ENCODE results near the gene MAPK8IP3. TPM values are rescaled to one million over a fixed set of nuclear protein-coding genes. Genes with fewer than 3 reads are reported as not detected.
A peak's percentile ranks its signal among the peaks of the same experiment; 100 is the strongest.

MAPK8IP3 gene
- total RNA-seq, 1 experiment from 2014 or later: 41.1 TPM

- Histone ChIP-seq H3K36me3 (ENCODE audit: low read depth, low read length) (peaks cover 8% of the 10 kb centered on the region), H3K4me2 (ENCODE audit: low read length) (no peak overlapping the region), H3K4me3 (ENCODE audit: low read length) (no peak overlapping the region), H3K9me3 (ENCODE audit: low read length) (no peaks in the 10 kb centered on the region), H3K9ac (ENCODE audit: low read length) (no peak overlapping the region), H2AFZ (ENCODE audit: low read length) (no peak overlapping the region), H3K9me2 (replicated peaks; ENCODE audit: low read length) (no peaks in the 10 kb centered on the region), H4K20me1 (ENCODE audit: low read length) (no peaks in the 10 kb centered on the region), H3K4me1 (ENCODE audit: insufficient read depth, low read length) (peaks cover 16% of the 10 kb centered on the region), H3F3A (ENCODE audit: low read length, unreplicated experiment) (no peaks in the 10 kb centered on the region), H3K27ac (ENCODE audit: low read length) (0 out of 2 replicates have a peak overlapping the region, but pooled peaks have one; percentile 11), H3K79me2 (ENCODE audit: low read length) (peaks cover 17% of the 10 kb centered on the region), H3K27me3 (ENCODE audit: low read length) (no peaks in the 10 kb centered on the region)
- ATAC-seq (peak; percentile 17; the same call in 1 of the 2 replicates), DNase-seq (peak; percentile 63)
- ChIA-PET CTCF (no interaction called here), POLR2A (ENCODE audit: unreplicated experiment) (no interaction called here)
- TF ChIP-seq EZH2phosphoT487 (IDR thresholded peaks at IDR 0.05; ENCODE audit: borderline replicate concordance, low read length) (no peak), CTCF (conservative IDR thresholded peaks at IDR 0.05; ENCODE audit: low read depth, low read length) (no peak), EZH2 (IDR thresholded peaks at IDR 0.05; ENCODE audit: low read length, unreplicated experiment) (no peak)
- intact Hi-C loops (cut with micrococcal nuclease): loop anchor here (5.0 kb wide), 1 partner anchor 97 kb away; the partner anchor contains the start of genes EME2, MRPS34 and NME3
- BruUV-seq (replicated peaks): no TSS peak
Measured at GRCh38 chr16:1674751-1675664, 31.0 kb upstream of the MAPK8IP3 start.

DNA sequence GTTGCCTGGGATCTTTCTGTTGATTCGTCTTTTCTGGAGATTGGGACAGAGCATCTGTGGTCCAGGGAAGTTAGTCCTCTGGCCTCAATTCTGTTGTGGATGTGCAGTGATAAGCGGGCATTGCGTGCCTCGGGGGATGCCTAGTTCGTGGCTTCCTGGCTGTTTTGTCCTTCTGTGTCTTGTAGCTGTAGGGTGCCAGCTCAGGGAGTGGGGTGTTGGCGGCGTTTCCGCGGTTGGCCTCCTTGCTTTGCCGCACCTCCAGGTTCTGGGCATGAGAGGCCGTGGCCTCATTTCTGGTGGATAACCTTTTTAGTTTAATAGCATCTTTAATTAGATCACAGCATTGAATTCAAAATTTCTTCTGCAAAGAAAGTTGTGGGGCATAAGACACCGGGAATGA is 29.3 kb upstream of the MAPK8IP3 start:
- Histone ChIP-seq H3K9ac (ENCODE audit: low read length) (no peak overlapping the region), H4K20me1 (ENCODE audit: low read length) (peaks cover 9% of the 10 kb centered on the region; the same call in 1 of the 2 replicates), H3K4me2 (ENCODE audit: low read length) (no peak overlapping the region), H3K4me3 (ENCODE audit: low read length) (no peak overlapping the region), H3K79me2 (ENCODE audit: low read length) (peaks cover 34% of the 10 kb centered on the region), H3K36me3 (ENCODE audit: low read depth, low read length) (peaks cover 8% of the 10 kb centered on the region), H2AFZ (ENCODE audit: low read length) (no peak overlapping the region), H3K27ac (ENCODE audit: low read length) (no peak overlapping the region), H3F3A (ENCODE audit: low read length, unreplicated experiment) (no peaks in the 10 kb centered on the region), H3K27me3 (ENCODE audit: low read length) (no peaks in the 10 kb centered on the region), H3K4me1 (ENCODE audit: insufficient read depth, low read length) (peaks cover 29% of the 10 kb centered on the region), H3K9me3 (ENCODE audit: low read length) (no peaks in the 10 kb centered on the region), H3K9me2 (replicated peaks; ENCODE audit: low read length) (no peaks in the 10 kb centered on the region)
- ATAC-seq (no peak), DNase-seq (no peak)
- POLR2A ChIA-PET (ENCODE audit: unreplicated experiment): interaction anchor here (0.5 kb wide), 1 partner anchor 32 kb away, joined by 4 read pairs; no protein-coding TSS in a partner anchor
- CTCF ChIA-PET: no interaction called here
- intact Hi-C loops (cut with micrococcal nuclease): loop anchor here (5.0 kb wide), 1 partner anchor 96 kb away; the partner anchor contains the start of genes EME2, MRPS34 and NME3
- TF ChIP-seq CTCF (conservative IDR thresholded peaks at IDR 0.05; ENCODE audit: low read depth, low read length) (no peak), EZH2 (IDR thresholded peaks at IDR 0.05; ENCODE audit: low read length, unreplicated experiment) (no peak), EZH2phosphoT487 (IDR thresholded peaks at IDR 0.05; ENCODE audit: borderline replicate concordance, low read length) (no peak)
- BruUV-seq (replicated peaks): no TSS peak
